Transverse colon (tissue), 4 donors: ENCODE measurements around the gene DCP2. TPM values are rescaled to one million over a fixed set of nuclear protein-coding genes. Genes with fewer than 3 reads are reported as not detected.

ENCODE experiments used
- DNase-seq: peaks from one replicate; pipeline ENCODE4 v3.0.0-alpha.2; 2019
- H3K27ac ChIP-seq, 4 donors: fragments of 200-600 bp; sonication (generic); 2 replicates each; pipeline ENCODE4 v1.5.1; 2016 to 2018; ENCODE audit warnings: inconsistent platforms in 4 of 4
- H3K27me3 ChIP-seq: fragments of 200-600 bp; sonication (generic); 2 replicates; pipeline ENCODE4 v1.5.1; 2017; ENCODE audit warnings: inconsistent platforms
- H3K36me3 ChIP-seq, 4 donors: fragments of 200-600 bp; sonication (generic); 2 replicates each; pipeline ENCODE4 v1.5.1; 2017 to 2019; ENCODE audit warnings: inconsistent platforms in 4 of 4
- H3K4me1 ChIP-seq, 4 donors: fragments of 200-600 bp; sonication (generic); 2 replicates each; pipeline ENCODE4 v1.5.1; 2017 to 2020; ENCODE audit warnings: inconsistent platforms in 4 of 4
- H3K4me3 ChIP-seq, 4 donors: fragments of 200-600 bp; sonication (generic); 1 replicate in 1 of 4; 2 replicates in 3 of 4; pipeline versions ENCODE4 v1.5.1 to v1.6.1; 2017 to 2019; ENCODE audit warnings: inconsistent platforms in 4 of 4
- H3K9me3 ChIP-seq, 2 donors: fragments of 200-600 bp; sonication (generic); 2 replicates each; pipeline ENCODE4 v1.5.1; 2017 to 2019; ENCODE audit warnings: inconsistent platforms in 2 of 2
- CTCF ChIP-seq, 5 experiments: fragments of 200-600 bp in 3 of 5; fragments of 450-650 bp in 2 of 5; sonication (generic) in 3 of 5; IDR thresholded peaks; 1 replicate in 2 of 5; 2 replicates in 3 of 5; pipeline ENCODE4 v1.5.1; 2016 to 2017; ENCODE audit warnings: antibody characterized with exemption in 5 of 5, inconsistent platforms in 3 of 5, mild to moderate bottlenecking in 2 of 5, moderate library complexity in 1 of 5
- EP300 ChIP-seq: sonication (generic); formaldehyde crosslinking; IDR thresholded peaks from one replicate; pipeline ENCODE4 v1.6.1; 2017; ENCODE audit warnings: antibody characterized with exemption, low read depth
- POLR2A ChIP-seq: fragments of 450-650 bp; IDR thresholded peaks from one replicate; pipeline ENCODE4 v1.6.1; 2016; ENCODE audit warnings: antibody characterized with exemption, mild to moderate bottlenecking, moderate library complexity
- POLR2AphosphoS5 ChIP-seq, 3 donors: sonication (generic); formaldehyde crosslinking; IDR thresholded peaks; one replicate each; pipeline ENCODE4 v1.6.1; 2016; ENCODE audit warnings: antibody characterized with exemption in 3 of 3
- WGBS, 2 donors: methylation state at CpG; one replicate each; pipeline ENCODE4 v1.1.5; 2018; ENCODE audit warnings: low coverage in 1 of 2; 5-methylcytosine and 5-hydroxymethylcytosine counted together
- in situ Hi-C, 4 donors: fragments of 200-750 bp; cut with MboI; loops; one replicate each; pipeline versions ENCODE4 v1.15.0 to v1.15.1; 2017; ENCODE audit warnings: low sequenced_read_pairs in 3 of 4, low pct_ligation_motif_present in 1 of 4, low pct_unique_long_range_greater_than_20kb in 1 of 4
- intact Hi-C: fragments of 100-400 bp; cut with DNase I; formaldehyde crosslinking; loops from one replicate; pipeline ENCODE4 v1.15.1; 2023; ENCODE audit warnings: low total_unique reads
- total RNA-seq, 4 donors: library from RNA; depleted of rRNA; stranded (reverse); fragments of >200 nt; gene quantifications; one replicate each; pipeline ENCODE4 v1.1.0, GENCODE V29; 2016

DCP2 gene
- total RNA-seq, 4 donors from 2014 or later: 11.6 to 27.8 (median 20.7) TPM

- in situ Hi-C loops: no loop called here
- Histone ChIP-seq H3K4me1 (no peaks in the 10 kb centered on the region), H3K4me3 (no peak overlapping the region), H3K27me3 (no peaks in the 10 kb centered on the region), H3K9me3 (no peaks in the 10 kb centered on the region), H3K27ac (no peak overlapping the region), H3K36me3 (no peaks in the 10 kb centered on the region)
- WGBS, 2 donors: 71 to 84% methylated on average over 5 of the region's 5 CpGs
- TF ChIP-seq EP300 (no peak), CTCF (IDR thresholded peaks at IDR 0.05) (no peak), POLR2A (no peak), POLR2AphosphoS5 (IDR thresholded peaks at IDR 0.05) (no peak)
- intact Hi-C loops: no loop called here
- DNase-seq: no peak
Observed at GRCh38 chr5:113056988-113057387, 80.4 kb downstream of the DCP2 start.

GRCh38 chr5:113057557-113057984 is 81.0 kb downstream of the DCP2 start:
- TF ChIP-seq POLR2AphosphoS5 (IDR thresholded peaks at IDR 0.05): no peak
- no peak for TF ChIP-seq EP300
- no peak for TF ChIP-seq CTCF (IDR thresholded peaks at IDR 0.05)
- no peak for TF ChIP-seq POLR2A
- Histone ChIP-seq H3K36me3 (no peaks in the 10 kb centered on the region), H3K27me3 (no peaks in the 10 kb centered on the region), H3K4me3 (no peak overlapping the region), H3K4me1 (no peaks in the 10 kb centered on the region), H3K27ac (no peak overlapping the region), H3K9me3 (no peaks in the 10 kb centered on the region)
- in situ Hi-C loops: no loop called here
- intact Hi-C loops: no loop called here
- 79% methylated on average over 14 of the region's 14 CpGs; no CpG with 5 or more reads in 1 of the 2 donors for WGBS, 2 donors
- DNase-seq: no peak

GRCh38 chr5:113058269-113058668 is 81.7 kb downstream of the DCP2 start:
- intact Hi-C loops: no loop called here
- H3K4me3 ChIP-seq: no peak overlapping the region
- no peak for TF ChIP-seq POLR2AphosphoS5 (IDR thresholded peaks at IDR 0.05)
- TF ChIP-seq CTCF (IDR thresholded peaks at IDR 0.05): no peak
- TF ChIP-seq EP300: no peak
- no peak for TF ChIP-seq POLR2A
- no peak overlapping the region for H3K27ac ChIP-seq
- DNase-seq: no peak
- H3K4me1 ChIP-seq: no peaks in the 10 kb centered on the region
- H3K27me3 ChIP-seq: no peaks in the 10 kb centered on the region
- H3K9me3 ChIP-seq: no peaks in the 10 kb centered on the region
- in situ Hi-C loops: no loop called here
- WGBS, 2 donors: 92% methylated on average over 5 of the region's 5 CpGs; no CpG with 5 or more reads in 1 of the 2 donors
- H3K36me3 ChIP-seq: no peaks in the 10 kb centered on the region

GRCh38 chr5:113058706-113059226 is 82.2 kb downstream of the DCP2 start:
- no peak for DNase-seq
- in situ Hi-C loops (no loop called here), intact Hi-C loops (no loop called here)
- Histone ChIP-seq H3K4me3 (no peak overlapping the region), H3K9me3 (no peaks in the 10 kb centered on the region), H3K4me1 (no peaks in the 10 kb centered on the region), H3K36me3 (no peaks in the 10 kb centered on the region), H3K27ac (no peak overlapping the region), H3K27me3 (no peaks in the 10 kb centered on the region)
- WGBS, 2 donors: 72% methylated on average over 6 of the region's 6 CpGs; no CpG with 5 or more reads in 1 of the 2 donors
- TF ChIP-seq CTCF (IDR thresholded peaks at IDR 0.05) (no peak), POLR2A (no peak), EP300 (no peak), POLR2AphosphoS5 (IDR thresholded peaks at IDR 0.05) (no peak)
